MM.1S (cell line): ENCODE results near the gene DAB2IP.

ENCODE experiments used
- EZH2phosphoT487 ChIP-seq: fragments of 300-600 bp; sonication (generic); IDR thresholded peaks from 2 replicates; pipeline ENCODE4 v1.6.1; 2018; ENCODE audit warnings: antibody characterized with exemption, low read length
- TF ChIP-seq, protein P1 (sequence below): fragments of 300-600 bp; sonication (generic); IDR thresholded peaks from 2 replicates; pipeline ENCODE4 v1.5.1; 2016; ENCODE audit warnings: antibody characterized with exemption, low read length, mixed read lengths

DNA sequence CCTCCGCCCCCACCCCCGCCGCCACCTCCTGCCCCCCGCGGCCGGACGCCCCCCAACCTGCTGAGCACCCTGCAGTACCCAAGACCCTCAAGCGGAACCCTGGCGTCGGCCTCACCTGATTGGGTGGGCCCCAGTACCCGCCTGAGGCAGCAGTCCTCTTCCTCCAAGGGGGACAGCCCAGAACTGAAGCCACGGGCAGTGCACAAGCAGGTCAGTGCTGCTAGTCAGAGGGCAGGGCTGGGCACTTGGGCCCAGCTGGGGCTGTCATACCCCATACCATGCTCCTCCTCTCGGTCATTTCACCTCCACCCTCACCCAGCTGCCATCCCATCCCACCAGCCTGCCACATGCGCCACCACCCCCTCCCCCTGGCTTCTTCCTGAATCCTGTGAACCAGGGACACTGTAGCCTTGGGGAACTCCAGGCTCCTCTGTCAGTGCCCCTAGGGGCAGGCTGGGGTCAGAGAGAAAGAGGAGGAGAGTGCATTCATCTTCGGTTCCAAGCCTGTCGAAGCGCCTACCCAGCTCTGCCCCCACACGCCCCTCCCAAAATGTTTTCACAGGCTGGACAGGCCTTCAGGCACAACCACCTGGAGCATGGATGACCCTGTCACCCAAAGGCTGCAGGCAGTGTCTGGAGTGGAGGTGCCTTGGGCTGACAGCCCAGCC, 122.0 kb downstream of the DAB2IP start:
- TF ChIP-seq, protein P1, sequence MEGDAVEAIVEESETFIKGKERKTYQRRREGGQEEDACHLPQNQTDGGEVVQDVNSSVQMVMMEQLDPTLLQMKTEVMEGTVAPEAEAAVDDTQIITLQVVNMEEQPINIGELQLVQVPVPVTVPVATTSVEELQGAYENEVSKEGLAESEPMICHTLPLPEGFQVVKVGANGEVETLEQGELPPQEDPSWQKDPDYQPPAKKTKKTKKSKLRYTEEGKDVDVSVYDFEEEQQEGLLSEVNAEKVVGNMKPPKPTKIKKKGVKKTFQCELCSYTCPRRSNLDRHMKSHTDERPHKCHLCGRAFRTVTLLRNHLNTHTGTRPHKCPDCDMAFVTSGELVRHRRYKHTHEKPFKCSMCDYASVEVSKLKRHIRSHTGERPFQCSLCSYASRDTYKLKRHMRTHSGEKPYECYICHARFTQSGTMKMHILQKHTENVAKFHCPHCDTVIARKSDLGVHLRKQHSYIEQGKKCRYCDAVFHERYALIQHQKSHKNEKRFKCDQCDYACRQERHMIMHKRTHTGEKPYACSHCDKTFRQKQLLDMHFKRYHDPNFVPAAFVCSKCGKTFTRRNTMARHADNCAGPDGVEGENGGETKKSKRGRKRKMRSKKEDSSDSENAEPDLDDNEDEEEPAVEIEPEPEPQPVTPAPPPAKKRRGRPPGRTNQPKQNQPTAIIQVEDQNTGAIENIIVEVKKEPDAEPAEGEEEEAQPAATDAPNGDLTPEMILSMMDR, result no peak
- no peak for TF ChIP-seq EZH2phosphoT487
